ENCODE data around the gene SLC7A1.

SLC7A1 gene

GRCh38 chr13:29484796-29485195 is 110.7 kb downstream of the SLC7A1 start:
- Histone ChIP-seq H2BK12ac (ENCODE audit: low read length) (no peak overlapping the region), H3K27ac (replicated peaks; ENCODE audit: low read length) (no peak overlapping the region), H4K91ac (ENCODE audit: low read depth, low read length, poor library complexity) (no peak overlapping the region), H2AFZ (ENCODE audit: low read length) (no peak overlapping the region), H2AK5ac (ENCODE audit: low read depth, low read length) (no peak overlapping the region), H3K27me3 (ENCODE audit: control insufficient read depth in 3 of 3, insufficient read depth in 3 of 3, low read depth in 1 of 3, low read length in 3 of 3) (peaks cover 0 to 3% (median 0%) of the 10 kb centered on the region in 3 experiments), H4K8ac (ENCODE audit: low read depth, low read length) (no peak overlapping the region), H3K4me3 (ENCODE audit: low read length in 2 of 2) (no peak overlapping the region), H3K18ac (ENCODE audit: low read length) (no peak overlapping the region), H3K4me2 (ENCODE audit: insufficient read depth, low read length, poor library complexity, severe bottlenecking) (no peak overlapping the region), H3K9me3 (replicated peaks in 1 of 2; ENCODE audit: control insufficient read depth in 2 of 2, insufficient read depth in 1 of 2, low read depth in 1 of 2, low read length in 2 of 2) (no peaks in the 10 kb centered on the region), H2BK15ac (ENCODE audit: low read length) (no peak overlapping the region), H3K4ac (ENCODE audit: low read length) (no peak overlapping the region), H3K14ac (ENCODE audit: low read length) (no peak overlapping the region), H2BK120ac (ENCODE audit: low read depth, low read length) (no peak overlapping the region), H2BK5ac (ENCODE audit: low read length) (no peak overlapping the region), H3K79me1 (ENCODE audit: low read depth, low read length) (no peaks in the 10 kb centered on the region), H3K9ac (ENCODE audit: low read depth, low read length, poor library complexity) (no peak overlapping the region), H3K23ac (ENCODE audit: low read depth, low read length, poor library complexity) (no peak overlapping the region), H3K36me3 (replicated peaks in 1 of 2; ENCODE audit: control insufficient read depth in 2 of 2, insufficient read depth in 2 of 2, low read length in 2 of 2) (no peaks in the 10 kb centered on the region), H3K4me1 (ENCODE audit: control insufficient read depth in 2 of 2, insufficient read depth in 1 of 2, low read depth in 1 of 2, low read length in 2 of 2) (peaks cover 14 to 18% of the 10 kb centered on the region in 2 donors)
- DNase-seq (ENCODE audit: low spot score): no peak
- no CpG with 5 or more reads among the region's 7 CpGs for WGBS, 2 donors (ENCODE audit: extremely low coverage in 2 of 2, insufficient read length in 2 of 2, insufficient replicate concordance in 1 of 2)

DNA sequence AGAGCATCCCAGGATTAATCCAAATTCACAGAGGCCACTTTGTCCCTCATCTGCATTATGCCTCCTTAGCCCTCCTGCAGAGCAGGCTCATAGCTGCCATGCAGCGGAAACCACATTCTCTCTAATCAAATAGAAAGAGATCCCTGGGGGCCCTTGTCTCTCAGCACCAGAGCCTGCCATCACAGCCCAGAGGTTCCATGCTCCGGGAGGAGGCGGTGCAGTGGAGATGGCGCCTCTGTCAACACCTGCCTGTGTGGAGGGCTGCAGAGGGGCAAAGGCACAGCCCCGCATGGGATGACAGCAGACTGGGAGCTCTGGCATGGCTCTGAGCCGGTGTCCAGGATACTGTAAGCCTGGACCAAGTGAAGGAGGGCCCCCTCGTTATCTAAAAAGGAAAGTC is 111.3 kb downstream of the SLC7A1 start:
- Histone ChIP-seq H2BK15ac (ENCODE audit: low read length) (no peak overlapping the region), H3K4me1 (ENCODE audit: control insufficient read depth in 2 of 2, insufficient read depth in 1 of 2, low read depth in 1 of 2, low read length in 2 of 2) (peaks cover 14 to 18% of the 10 kb centered on the region in 2 donors), H4K8ac (ENCODE audit: low read depth, low read length) (no peak overlapping the region), H3K4ac (ENCODE audit: low read length) (no peak overlapping the region), H2AFZ (ENCODE audit: low read length) (peak overlapping the region; percentile 1), H3K36me3 (replicated peaks in 1 of 2; ENCODE audit: control insufficient read depth in 2 of 2, insufficient read depth in 2 of 2, low read length in 2 of 2) (no peaks in the 10 kb centered on the region), H2BK5ac (ENCODE audit: low read length) (no peak overlapping the region), H3K4me2 (ENCODE audit: insufficient read depth, low read length, poor library complexity, severe bottlenecking) (no peak overlapping the region), H2BK120ac (ENCODE audit: low read depth, low read length) (no peak overlapping the region), H2BK12ac (ENCODE audit: low read length) (no peak overlapping the region), H3K9ac (ENCODE audit: low read depth, low read length, poor library complexity) (no peak overlapping the region), H3K14ac (ENCODE audit: low read length) (no peak overlapping the region), H3K9me3 (replicated peaks in 1 of 2; ENCODE audit: control insufficient read depth in 2 of 2, insufficient read depth in 1 of 2, low read depth in 1 of 2, low read length in 2 of 2) (no peaks in the 10 kb centered on the region), H3K27me3 (ENCODE audit: control insufficient read depth in 3 of 3, insufficient read depth in 3 of 3, low read depth in 1 of 3, low read length in 3 of 3) (peaks cover 0 to 3% (median 0%) of the 10 kb centered on the region in 3 experiments), H3K18ac (ENCODE audit: low read length) (peak overlapping the region; percentile 9), H3K23ac (ENCODE audit: low read depth, low read length, poor library complexity) (no peak overlapping the region), H4K91ac (ENCODE audit: low read depth, low read length, poor library complexity) (no peak overlapping the region), H2AK5ac (ENCODE audit: low read depth, low read length) (no peak overlapping the region), H3K27ac (replicated peaks; ENCODE audit: low read length) (no peak overlapping the region), H3K79me1 (ENCODE audit: low read depth, low read length) (no peaks in the 10 kb centered on the region), H3K4me3 (ENCODE audit: low read length in 2 of 2) (no peak overlapping the region)
- no CpG with 5 or more reads among the region's 7 CpGs for WGBS, 2 donors (ENCODE audit: extremely low coverage in 2 of 2, insufficient read length in 2 of 2, insufficient replicate concordance in 1 of 2)
- no peak for DNase-seq (ENCODE audit: low spot score)

- Histone ChIP-seq H3K4me3 (ENCODE audit: low read length in 2 of 2) (no peak overlapping the region), H3K36me3 (replicated peaks in 1 of 2; ENCODE audit: control insufficient read depth in 2 of 2, insufficient read depth in 2 of 2, low read length in 2 of 2) (no peaks in the 10 kb centered on the region), H3K9ac (ENCODE audit: low read depth, low read length, poor library complexity) (no peak overlapping the region), H3K18ac (ENCODE audit: low read length) (no peak overlapping the region), H3K27me3 (ENCODE audit: control insufficient read depth in 3 of 3, insufficient read depth in 3 of 3, low read depth in 1 of 3, low read length in 3 of 3) (peaks cover 0 to 8% (median 0%) of the 10 kb centered on the region in 3 experiments), H2BK5ac (ENCODE audit: low read length) (no peak overlapping the region), H3K79me1 (ENCODE audit: low read depth, low read length) (no peaks in the 10 kb centered on the region), H2BK15ac (ENCODE audit: low read length) (peak overlapping the region; percentile 51), H4K8ac (ENCODE audit: low read depth, low read length) (no peak overlapping the region), H4K91ac (ENCODE audit: low read depth, low read length, poor library complexity) (no peak overlapping the region), H2AFZ (ENCODE audit: low read length) (no peak overlapping the region), H2BK120ac (ENCODE audit: low read depth, low read length) (no peak overlapping the region), H3K27ac (replicated peaks; ENCODE audit: low read length) (no peak overlapping the region), H3K14ac (ENCODE audit: low read length) (no peak overlapping the region), H2AK5ac (ENCODE audit: low read depth, low read length) (no peak overlapping the region), H3K4me1 (ENCODE audit: control insufficient read depth in 2 of 2, insufficient read depth in 1 of 2, low read depth in 1 of 2, low read length in 2 of 2) (peaks cover 14 to 18% of the 10 kb centered on the region in 2 donors), H3K9me3 (replicated peaks in 1 of 2; ENCODE audit: control insufficient read depth in 2 of 2, insufficient read depth in 1 of 2, low read depth in 1 of 2, low read length in 2 of 2) (no peaks in the 10 kb centered on the region), H3K4me2 (ENCODE audit: insufficient read depth, low read length, poor library complexity, severe bottlenecking) (no peak overlapping the region), H2BK12ac (ENCODE audit: low read length) (no peak overlapping the region), H3K4ac (ENCODE audit: low read length) (no peak overlapping the region), H3K23ac (ENCODE audit: low read depth, low read length, poor library complexity) (no peak overlapping the region)
- WGBS, 2 donors (ENCODE audit: extremely low coverage in 2 of 2, insufficient read length in 2 of 2, insufficient replicate concordance in 1 of 2): no CpG with 5 or more reads among the region's 4 CpGs
- DNase-seq (ENCODE audit: low spot score): no peak
Observed at GRCh38 chr13:29483623-29484022, 111.9 kb downstream of the SLC7A1 start.

GRCh38 chr13:29483211-29483610 is 112.3 kb downstream of the SLC7A1 start:
- Histone ChIP-seq H3K9me3 (replicated peaks in 1 of 2; ENCODE audit: control insufficient read depth in 2 of 2, insufficient read depth in 1 of 2, low read depth in 1 of 2, low read length in 2 of 2) (no peaks in the 10 kb centered on the region), H3K79me1 (ENCODE audit: low read depth, low read length) (no peaks in the 10 kb centered on the region), H3K27ac (replicated peaks; ENCODE audit: low read length) (no peak overlapping the region), H4K8ac (ENCODE audit: low read depth, low read length) (no peak overlapping the region), H3K4me1 (ENCODE audit: control insufficient read depth in 2 of 2, insufficient read depth in 1 of 2, low read depth in 1 of 2, low read length in 2 of 2) (peaks cover 14 to 18% of the 10 kb centered on the region in 2 donors), H3K4ac (ENCODE audit: low read length) (no peak overlapping the region), H3K36me3 (replicated peaks in 1 of 2; ENCODE audit: control insufficient read depth in 2 of 2, insufficient read depth in 2 of 2, low read length in 2 of 2) (no peaks in the 10 kb centered on the region), H2AFZ (ENCODE audit: low read length) (no peak overlapping the region), H3K4me3 (ENCODE audit: low read length in 2 of 2) (no peak overlapping the region), H3K18ac (ENCODE audit: low read length) (peak overlapping the region; percentile 62), H2BK5ac (ENCODE audit: low read length) (no peak overlapping the region), H2AK5ac (ENCODE audit: low read depth, low read length) (no peak overlapping the region), H3K4me2 (ENCODE audit: insufficient read depth, low read length, poor library complexity, severe bottlenecking) (no peak overlapping the region), H2BK12ac (ENCODE audit: low read length) (peak overlapping the region; percentile 17), H2BK15ac (ENCODE audit: low read length) (peak overlapping the region; percentile 51), H3K14ac (ENCODE audit: low read length) (no peak overlapping the region), H3K23ac (ENCODE audit: low read depth, low read length, poor library complexity) (no peak overlapping the region), H3K27me3 (ENCODE audit: control insufficient read depth in 3 of 3, insufficient read depth in 3 of 3, low read depth in 1 of 3, low read length in 3 of 3) (peaks cover 0 to 8% (median 0%) of the 10 kb centered on the region in 3 experiments), H3K9ac (ENCODE audit: low read depth, low read length, poor library complexity) (no peak overlapping the region), H4K91ac (ENCODE audit: low read depth, low read length, poor library complexity) (no peak overlapping the region), H2BK120ac (ENCODE audit: low read depth, low read length) (no peak overlapping the region)
- no CpG with 5 or more reads among the region's 15 CpGs for WGBS, 2 donors (ENCODE audit: extremely low coverage in 2 of 2, insufficient read length in 2 of 2, insufficient replicate concordance in 1 of 2)
- no peak for DNase-seq (ENCODE audit: low spot score)
